ENCODE data around the gene WBP2.

- no peak for TF ChIP-seq EZH2 (IDR thresholded peaks at IDR 0.05; ENCODE audit: borderline replicate concordance, low read depth, low read length, severe bottlenecking)
- TF ChIP-seq, protein P1, sequence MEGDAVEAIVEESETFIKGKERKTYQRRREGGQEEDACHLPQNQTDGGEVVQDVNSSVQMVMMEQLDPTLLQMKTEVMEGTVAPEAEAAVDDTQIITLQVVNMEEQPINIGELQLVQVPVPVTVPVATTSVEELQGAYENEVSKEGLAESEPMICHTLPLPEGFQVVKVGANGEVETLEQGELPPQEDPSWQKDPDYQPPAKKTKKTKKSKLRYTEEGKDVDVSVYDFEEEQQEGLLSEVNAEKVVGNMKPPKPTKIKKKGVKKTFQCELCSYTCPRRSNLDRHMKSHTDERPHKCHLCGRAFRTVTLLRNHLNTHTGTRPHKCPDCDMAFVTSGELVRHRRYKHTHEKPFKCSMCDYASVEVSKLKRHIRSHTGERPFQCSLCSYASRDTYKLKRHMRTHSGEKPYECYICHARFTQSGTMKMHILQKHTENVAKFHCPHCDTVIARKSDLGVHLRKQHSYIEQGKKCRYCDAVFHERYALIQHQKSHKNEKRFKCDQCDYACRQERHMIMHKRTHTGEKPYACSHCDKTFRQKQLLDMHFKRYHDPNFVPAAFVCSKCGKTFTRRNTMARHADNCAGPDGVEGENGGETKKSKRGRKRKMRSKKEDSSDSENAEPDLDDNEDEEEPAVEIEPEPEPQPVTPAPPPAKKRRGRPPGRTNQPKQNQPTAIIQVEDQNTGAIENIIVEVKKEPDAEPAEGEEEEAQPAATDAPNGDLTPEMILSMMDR (IDR thresholded peaks at IDR 0.05; ENCODE audit: borderline replicate concordance, extremely low read depth, low read length, poor library complexity, severe bottlenecking): no peak
Measured at GRCh38 chr17:75834279-75834920, 20.7 kb downstream of the WBP2 start.
